GM18526 (cell line): ENCODE results near the gene GXYLT1.

Experiments
- POLR2A ChIP-seq: IDR thresholded peaks from 3 replicates; pipeline ENCODE4 v1.6.1; 2011; ENCODE audit not compliant: insufficient read length; ENCODE audit errors: extremely low read depth

Gene GXYLT1

DNA sequence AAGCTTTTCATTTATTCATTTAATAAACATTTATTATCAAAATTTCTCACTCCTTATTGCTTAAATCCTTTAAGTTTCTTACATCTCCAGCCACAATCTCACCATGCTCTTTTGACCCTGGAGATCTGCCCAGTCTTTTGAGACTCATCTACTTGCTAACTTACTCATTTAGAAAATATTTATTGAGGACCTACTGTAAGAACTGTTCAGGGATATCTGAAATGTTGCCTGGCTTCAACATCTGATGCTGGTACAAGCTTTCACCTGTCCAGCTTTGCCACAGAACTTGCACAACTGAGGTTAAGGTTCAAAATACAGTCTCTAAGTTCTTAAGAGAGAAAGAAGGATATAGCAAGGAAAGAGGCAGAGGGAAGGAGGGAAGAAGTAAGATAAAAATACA, 17.5 kb upstream of the GXYLT1 start:
- TF ChIP-seq POLR2A, result no peak

DNA sequence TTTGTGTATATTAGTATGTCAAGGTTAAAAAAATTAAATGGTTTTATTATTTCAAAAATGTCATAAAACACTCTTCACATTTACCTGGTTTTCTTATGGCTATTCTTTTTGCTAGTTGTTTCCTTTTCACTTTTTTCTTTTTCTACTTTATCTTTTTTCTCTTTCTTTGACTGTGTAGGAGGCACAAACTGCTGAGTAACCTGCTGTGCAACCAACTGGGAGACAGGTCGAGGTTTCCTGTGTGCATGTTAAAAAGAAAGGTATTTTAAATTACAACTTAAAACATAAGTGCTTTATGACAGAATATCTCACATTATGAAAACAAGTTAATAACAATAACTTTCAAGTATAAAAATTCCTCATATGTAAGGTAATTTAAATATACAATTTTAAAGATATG, 16.9 kb upstream of the GXYLT1 start:
- no peak for TF ChIP-seq POLR2A

DNA sequence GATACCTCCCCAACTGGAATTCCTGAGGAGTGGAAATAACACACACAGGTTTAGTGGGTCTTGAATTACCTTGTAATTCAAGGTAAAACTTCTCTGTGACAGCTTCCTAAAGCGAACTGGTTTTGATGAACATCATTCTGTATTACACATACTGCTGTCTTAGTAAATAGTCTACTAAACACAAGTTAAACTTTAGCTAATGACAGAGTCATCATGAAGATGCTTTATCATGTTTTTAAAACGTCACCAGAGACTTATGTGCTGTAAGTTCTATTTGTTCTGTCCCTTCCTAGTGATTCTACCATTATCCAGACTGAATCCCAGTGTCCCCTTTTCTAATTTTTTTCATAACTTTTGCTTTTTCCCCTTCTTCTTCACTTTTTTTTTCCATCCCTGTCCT, 11.6 kb upstream of the GXYLT1 start:
- no peak for TF ChIP-seq POLR2A

DNA sequence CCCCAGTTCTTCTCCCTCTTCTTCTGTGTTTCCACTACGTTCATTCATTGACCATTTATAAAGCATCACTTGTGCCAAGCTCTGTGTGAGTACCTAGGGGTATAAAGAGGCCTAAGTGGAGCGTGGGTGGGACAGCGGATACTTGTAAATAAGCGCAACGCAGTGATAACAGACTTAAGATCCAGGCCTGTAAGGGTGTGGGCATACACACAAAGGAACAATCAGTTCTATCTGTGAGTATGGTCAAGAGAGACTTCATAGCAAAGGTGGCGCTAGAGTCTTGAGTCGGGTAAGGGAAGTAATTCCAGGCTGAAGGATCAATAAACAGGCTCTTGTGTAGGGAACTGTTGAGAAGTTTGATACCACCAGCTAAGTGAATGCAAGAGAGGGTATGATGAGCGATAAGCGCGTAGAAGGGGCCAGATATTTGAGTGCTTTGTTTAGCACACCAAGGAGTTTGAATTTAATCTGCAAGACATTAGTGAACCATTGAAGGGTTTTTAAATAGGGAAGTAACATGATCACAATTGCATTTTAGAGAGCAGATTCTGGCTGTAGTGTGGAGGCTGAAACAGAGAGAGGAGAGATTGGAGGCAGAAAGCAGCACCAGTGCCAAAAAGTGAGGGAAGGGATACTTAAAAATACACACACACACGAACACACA, 1.0 kb upstream of the GXYLT1 start:
- TF ChIP-seq POLR2A, result no peak

DNA sequence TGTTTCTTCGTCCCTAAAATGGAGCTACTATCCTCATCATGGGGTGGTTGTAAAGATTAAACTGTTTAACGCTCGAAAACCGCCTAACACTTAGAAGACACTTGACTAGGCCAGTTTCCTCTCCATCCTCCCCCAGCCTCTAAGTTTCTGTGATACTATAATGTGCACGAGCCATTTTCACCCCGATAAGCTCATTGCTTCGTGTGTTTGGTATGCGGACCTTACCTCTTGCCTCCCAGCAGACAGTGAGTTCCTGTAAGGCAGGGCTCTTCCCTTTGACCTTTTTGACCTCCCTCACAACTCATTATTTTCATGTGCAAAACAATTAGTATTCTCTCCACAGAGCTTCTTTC, 499 bp upstream of the GXYLT1 start:
- TF ChIP-seq POLR2A, result no peak

DNA sequence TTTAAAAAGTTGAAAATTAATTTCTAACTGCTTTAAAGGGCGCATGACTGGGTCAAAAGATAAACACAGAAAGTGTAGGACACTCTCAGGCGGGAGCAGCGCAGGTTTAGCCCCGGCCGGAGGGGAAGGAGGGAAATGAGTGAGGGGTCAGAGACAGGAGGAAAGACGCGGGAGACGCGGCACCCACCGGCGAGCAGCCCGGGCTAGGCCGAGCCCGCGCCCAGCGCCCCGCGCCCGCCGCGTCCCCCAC, 591 bp downstream of the GXYLT1 start:
- no peak for TF ChIP-seq POLR2A

DNA sequence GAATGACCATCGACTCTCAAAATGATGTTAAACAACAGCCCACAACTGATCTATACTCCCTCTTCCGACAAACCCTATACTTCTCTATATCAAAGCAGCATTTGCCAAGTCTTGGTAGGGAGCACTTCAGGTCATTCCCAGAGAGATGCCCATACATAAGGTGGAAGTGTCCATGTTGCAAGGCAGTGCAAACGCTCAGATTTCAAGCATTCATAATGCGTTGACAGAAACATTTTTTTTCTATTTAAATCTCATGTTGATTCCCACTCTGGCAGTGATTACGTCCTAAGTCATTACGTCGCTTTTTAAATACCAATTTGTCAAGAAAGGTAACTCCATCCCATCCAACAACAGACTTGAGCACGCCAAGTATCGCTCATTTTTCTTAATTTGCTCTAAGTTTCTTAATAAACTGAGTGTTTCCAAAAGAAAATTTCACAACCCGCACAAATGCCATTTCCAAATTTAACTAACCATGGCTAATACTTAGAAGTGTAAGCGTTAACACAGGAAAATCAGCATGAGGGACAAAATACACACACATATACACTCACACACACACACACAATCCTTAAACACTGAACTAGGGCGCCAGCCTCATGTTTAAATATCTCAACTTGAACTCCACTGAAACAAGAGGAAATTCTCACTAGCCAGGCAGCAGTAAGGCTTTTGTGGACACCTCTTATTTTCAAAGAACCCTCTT, 1.1 kb downstream of the GXYLT1 start:
- TF ChIP-seq POLR2A, result no peak

DNA sequence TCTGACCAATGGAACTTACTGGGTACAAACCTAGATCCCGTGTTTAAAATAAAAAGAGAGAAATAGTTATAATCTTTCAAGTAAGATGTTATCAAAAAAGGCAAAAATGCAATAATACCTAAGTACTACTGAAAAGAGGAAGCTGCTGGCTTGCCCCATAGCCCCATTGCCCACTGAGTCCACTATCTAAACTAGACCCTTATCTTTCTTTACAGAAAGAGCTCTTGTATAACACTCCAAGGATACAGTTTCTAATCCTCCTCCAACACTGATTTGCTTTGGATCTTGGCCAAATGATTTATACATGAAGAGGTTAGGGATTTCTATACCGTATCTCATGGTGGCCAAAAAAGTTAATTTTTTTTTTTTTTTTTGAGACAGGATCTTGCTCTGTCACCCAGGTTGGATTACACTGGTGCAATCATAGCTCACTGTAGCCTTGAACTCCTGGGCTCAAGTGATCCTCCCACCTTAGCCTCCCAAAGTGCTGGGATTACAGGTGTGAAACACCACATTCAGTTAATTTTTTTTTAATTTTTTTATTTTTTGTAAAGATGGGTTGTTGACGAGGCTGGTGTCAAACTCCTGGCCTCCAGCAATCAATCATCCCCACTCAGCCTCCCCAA, 2.6 kb downstream of the GXYLT1 start:
- no peak for TF ChIP-seq POLR2A

DNA sequence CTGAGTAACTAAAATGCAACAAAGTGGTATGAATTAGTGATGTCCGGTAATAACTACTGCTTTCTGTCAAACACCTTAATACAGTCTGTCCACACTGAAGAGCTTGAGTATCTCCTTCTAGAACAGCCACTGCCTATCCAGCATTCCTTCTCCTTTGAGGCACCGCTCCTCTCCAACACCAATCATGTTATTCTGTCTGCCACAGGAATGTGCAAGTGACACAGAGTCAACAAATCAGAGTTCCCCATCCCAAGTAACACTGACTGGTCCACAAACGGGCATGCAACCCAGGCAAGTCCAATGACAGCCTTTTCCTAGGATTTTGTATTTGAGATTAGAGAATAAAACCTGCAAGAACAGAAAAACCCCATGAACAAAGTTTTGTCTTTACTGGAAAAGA, 3.8 kb downstream of the GXYLT1 start:
- no peak for TF ChIP-seq POLR2A

DNA sequence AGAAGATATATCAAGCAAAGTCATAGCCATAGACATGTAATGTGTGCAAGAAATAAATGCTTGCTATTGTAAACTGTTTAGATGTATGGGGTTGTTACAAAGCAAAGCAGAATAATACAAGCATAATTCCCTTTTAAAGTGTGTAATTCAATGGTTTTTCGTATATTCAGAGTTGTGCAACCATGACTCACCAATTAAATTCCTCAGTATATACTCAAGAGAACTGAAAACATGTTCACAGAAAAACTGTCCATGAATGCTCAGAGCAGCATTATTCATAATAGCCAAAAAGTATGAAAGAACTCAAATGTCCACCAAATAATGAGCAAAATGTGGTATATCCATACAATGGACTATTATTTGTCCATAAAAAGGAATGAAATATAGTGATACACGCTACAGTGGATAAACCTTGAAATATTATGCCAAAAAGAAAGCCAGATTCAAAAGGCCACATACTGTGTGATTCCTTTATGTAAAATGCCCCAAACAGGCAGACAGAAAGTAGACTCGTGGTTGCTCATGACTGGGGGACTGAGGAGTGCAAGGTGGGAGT, 9.3 kb downstream of the GXYLT1 start:
- TF ChIP-seq POLR2A, result no peak

DNA sequence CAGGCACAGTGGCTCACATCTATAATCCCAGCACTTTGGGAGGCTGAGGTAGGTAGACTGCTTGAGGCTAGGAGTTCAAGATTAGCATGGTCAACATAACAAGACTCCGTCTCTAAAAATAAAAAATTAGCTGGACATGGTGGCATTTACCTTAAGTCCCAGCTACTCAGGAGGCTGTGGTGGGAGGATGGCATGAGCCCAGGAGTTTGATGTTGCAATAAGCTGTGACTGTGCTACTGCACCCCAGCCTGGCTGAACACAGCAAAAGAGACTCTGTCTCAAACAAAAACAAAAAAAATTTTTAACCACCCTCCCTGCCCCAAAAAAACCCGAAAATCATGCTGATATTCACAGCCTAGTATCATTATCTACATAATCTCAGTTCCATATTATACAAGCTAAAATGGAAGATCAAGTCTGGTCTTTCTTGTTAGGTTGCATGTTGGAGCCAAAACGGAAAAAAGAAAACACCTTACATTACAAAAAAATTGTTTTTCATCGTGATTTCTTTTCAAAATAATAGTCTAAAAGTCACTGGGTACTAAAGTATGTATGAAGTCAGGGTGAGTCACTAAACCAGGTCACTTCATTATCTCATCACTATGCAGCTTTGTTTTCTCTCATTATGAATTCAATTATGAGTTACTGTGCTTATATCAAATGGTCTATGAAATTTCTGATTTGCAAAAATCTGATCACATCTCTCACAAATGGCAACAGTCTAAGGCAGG, 13.8 kb downstream of the GXYLT1 start:
- TF ChIP-seq POLR2A, result no peak

DNA sequence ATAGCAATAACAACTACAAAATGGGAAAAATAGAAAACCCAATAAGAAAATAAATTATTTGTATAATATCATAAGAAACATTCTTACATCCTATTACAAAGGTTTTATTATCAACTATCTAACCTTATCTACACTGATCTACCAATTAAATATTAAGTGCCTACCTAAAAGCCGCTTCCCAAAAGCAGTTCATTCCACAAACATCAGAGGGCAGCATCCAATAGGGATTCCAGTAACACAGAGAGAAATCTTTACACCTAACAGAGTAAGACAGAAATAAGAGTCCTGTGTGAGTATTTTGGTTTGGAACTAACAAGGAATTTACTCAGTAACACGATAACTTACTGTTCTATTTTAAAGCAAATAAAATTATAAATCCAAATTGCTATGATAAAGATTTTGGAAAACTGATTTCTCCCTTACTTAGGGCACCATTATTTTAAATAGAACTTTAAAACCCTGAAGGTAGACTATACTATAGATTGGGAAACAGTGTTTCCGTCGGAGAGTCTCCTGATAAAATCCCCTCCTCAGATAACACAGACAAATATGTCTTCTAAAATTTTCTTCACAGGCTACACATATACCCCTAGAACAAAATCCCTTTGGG, 15.0 kb downstream of the GXYLT1 start:
- TF ChIP-seq POLR2A, result no peak

DNA sequence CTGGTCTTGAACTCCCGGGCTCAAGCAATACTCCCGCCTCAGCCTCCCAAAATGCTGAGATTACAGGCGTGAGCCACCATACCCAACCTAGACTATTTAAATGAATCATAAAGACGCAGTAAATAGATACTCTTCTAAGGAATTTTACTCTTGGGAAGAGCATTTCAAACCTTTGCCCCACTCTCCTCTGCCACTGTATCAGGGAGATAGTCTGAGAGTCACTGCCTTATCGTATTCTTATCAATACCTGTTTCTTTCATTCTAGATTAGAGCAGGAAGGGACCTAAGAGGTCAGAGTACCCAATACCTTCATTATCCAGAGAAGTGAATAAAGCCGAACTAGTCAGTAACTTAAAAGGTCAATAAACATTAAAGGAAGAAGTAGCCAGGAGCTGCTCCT, 15.8 kb downstream of the GXYLT1 start:
- no peak for TF ChIP-seq POLR2A

DNA sequence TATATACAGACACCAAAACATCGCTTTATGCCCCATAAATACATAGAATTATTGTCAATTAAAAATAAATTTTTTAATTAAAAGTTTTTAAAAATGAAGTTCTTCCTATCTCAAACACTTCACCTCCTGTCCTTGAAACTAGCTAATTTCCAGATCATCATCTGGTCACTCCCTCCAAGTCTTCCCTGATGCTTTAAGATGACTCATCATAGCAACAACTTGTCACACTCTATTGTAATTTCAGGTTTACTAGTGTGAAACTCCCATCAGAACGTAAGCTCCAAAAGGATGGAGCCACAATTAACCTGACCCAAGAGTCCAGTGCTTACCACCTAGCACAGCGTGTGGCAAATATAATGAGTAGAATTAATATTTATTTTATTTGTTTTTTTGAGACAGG, 16.3 kb downstream of the GXYLT1 start:
- TF ChIP-seq POLR2A, result no peak

DNA sequence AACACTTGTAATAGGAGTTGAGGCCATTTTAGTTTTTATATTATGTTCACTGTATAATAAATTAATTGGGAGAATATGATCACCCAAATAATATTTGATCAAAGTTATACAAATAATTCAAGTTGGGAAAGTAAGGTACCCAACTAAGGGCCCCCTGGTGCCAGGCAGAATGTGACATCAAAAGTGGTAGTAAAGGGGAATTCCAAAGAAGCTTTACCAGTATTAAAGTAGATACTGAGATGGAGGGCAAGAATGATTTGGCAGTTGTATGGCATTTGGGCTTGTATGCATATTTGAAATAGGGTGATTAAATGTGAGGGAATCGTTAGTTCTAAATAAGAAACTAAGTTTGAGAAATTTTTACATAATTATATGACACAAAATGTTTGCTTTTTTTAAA, 17.7 kb downstream of the GXYLT1 start:
- TF ChIP-seq POLR2A, result no peak

DNA sequence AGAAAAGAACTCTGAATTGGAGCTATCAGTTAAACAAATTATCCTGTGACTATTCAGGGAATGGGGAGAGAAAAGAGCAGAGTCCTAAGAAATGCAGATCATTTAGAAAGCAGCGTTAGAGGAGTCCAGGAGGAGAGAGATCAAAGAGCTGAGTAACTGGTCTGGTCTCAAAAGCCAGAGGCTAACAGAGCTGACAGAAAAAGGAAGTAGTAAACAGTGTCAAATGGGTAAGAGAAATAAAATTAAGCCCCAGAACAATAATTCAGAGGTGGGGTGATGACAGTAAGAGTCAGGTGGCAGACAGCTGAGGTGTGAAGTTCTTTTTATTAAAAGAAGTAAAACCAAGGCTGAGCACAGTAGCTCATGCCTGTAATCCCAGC, 19.3 kb downstream of the GXYLT1 start:
- no peak for TF ChIP-seq POLR2A
